GM18517 (cell line): ENCODE results near the gene HTD2.

ENCODE experiments used
- ATAC-seq: cut with Tn5 transposase; IDR thresholded peaks from one replicate; pipeline ENCODE4 v1.9.1; 2021; ENCODE audit warnings: mild to moderate bottlenecking, moderate library complexity; ENCODE audit not compliant: unreplicated experiment

The HTD2 gene

DNA sequence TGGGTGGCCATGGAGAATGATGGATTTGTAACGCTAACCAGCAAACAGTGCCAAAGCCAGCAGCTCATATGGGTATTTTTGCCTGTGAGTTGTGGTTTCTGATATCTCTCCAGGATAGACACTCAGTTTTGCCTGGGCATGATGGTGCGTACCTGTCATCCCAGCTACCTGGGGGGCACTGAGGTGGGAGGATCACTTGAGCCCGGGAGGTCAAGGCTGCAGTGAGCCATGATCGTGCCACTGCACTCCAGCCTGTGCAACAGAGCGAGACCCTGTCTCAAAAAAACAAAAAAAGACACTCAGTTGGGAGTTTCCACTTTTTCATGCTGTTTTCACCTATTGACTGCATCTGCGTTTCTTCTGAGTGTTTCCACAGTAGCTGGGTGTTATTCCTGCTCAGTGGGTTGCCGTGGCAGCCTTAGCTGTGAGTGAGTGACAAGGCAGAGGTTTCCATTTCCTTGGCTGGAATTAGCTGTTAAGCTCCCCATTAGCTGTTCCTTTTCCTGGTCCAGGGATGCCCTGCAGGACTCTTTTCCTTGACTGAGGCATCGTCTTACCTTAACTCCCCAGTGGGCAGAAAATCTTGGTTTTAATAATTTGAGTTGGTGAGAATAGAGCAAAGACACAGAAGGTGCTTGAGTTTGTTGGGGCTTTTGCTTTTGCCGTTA is 14.5 kb upstream of the HTD2 start:
- no peak for ATAC-seq

DNA sequence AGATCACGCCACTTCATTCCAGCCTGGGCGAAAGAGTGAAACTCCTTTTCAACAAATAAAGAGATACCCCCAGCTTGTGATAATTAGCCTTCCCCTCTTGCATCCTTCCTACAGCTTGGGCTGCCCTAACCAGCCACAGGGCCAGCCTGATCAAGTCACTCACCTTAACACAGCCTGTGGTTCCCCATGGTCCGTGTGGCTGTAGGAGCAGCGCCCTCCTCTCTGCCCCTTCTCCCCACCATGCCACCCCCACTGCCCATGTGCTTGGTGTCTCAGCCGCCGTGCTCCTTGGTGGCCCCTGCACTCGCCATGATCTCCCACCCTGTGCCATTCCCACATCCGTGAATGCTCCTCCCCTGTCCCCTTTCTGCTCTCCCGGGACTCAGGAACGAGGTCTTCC is 13.5 kb upstream of the HTD2 start:
- no peak for ATAC-seq

DNA sequence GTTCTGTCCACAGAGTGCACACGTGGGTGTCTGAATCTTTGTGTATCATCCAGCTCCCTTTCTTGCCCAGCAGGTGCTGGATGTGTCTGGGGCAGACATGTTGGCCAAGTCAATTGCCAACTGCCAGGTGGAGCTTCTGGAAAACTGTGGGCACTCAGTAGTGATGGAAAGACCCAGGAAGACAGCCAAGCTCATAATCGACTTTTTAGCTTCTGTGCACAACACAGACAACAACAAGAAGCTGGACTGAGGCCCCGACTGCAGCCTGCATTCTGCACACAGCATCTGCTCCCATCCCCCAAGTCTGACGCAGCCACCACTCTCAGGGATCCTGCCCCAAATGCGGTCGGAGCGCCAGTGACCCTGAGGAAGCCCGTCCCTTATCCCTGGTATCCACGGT is 12.8 kb upstream of the HTD2 start:
- ATAC-seq = no peak

DNA sequence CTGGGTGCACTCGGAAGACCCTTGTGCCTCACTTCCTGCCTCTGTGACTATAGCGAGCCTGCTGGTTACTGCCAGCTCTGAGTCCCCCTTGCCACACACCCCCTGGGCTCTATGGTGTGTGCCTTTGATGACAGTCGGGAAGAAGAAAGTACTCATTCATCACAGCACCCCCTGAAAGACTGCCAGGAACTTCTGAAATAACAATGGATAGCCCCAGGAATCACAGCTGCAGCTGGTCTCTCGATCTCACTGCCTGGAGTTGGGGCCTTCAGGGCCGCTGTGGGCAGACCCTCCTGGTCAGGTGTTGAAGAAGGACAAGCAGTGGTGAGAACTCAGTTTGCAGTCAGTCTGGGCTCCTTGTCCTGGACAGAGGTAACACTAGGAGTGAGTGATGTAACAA is 10.1 kb upstream of the HTD2 start:
- ATAC-seq = no peak

DNA sequence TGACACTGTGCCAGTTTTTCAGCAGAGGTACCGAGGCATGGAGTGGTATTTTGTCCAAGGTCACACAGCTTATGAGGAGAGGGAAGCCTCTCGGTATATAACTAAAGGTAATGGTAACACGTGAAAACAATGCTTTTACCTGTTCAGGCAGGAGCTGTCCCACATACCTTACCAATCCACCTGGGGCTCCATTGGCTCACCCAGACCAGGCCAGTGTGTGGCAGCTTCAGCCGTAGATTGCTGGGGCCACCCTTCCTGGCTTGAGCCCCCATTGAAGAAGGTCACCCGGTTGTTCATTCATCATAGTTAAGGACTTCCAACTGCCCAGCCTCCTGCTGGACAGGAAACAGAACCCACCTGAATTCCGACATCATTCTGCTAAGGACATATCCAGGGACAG is 9.5 kb upstream of the HTD2 start:
- no peak for ATAC-seq

DNA sequence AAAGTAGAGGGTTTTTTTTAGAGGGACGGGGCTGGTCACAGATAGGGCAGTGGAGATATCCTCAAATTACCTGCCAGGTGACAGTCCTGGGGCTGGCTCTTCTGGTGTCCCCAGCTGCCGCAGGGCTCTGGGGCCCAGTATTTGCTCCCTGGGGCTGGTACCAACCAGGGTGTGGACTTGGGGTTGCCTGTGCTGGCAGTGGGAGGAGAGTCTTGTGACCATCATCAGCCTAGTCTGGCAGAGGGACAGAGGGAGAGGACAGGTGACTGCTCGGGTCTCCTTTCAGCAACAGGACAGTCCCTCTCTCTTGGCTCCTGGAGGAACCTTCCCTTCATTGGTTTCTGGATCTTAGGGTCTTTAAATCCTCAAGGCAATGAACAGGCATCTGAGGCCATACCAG is 8.1 kb upstream of the HTD2 start:
- ATAC-seq = no peak

DNA sequence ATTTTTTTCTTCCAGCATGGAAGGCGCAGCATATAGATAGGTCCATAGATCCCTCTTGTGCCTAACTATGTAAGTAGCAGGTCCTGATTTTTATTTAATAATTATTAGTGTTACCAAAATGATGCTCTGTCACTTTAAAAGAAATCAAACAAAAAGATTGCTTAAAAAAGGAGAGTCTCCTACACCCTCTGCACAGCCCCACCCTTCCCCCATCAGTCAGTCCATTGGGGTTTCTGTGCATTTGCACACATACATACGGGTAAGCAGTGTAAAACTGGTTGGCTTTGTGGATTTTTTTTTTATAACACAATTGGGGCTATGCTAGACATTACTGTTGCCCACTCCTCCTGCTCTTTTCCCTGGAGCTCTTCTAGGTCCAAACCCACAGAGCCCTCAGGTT is 7.2 kb upstream of the HTD2 start:
- ATAC-seq = no peak

DNA sequence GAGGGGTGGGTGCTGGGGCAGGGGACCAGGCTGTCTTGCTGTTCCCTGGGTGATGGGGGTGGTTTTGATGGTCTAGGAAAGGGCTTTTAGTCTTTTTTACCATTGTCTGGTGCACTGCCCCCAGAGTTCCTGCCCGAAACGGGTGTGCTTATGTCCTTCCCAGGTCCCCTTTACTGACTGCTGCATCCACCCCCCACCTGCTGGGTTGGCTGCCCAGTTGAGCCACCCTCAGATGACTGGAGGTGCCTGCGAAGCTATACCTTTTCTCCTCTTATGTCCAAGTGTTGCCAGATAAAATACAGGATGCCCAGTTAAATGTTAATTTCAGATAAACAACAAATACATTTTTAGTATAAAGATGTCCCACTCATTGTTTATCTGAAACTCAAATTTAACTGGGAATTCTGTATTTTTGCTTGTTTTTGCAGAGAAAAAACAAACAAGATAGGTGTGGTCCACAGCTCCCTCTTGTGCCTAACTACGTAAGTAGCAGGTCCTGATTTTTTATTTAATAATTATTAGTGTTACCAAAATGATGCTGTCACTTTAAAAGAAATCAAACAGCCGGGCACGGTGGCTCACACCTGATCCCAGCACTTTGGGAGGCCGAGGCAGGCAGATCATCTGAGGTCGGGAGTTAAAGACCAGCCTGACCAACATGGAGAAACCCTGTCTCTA is 6.3 kb upstream of the HTD2 start:
- no peak for ATAC-seq

DNA sequence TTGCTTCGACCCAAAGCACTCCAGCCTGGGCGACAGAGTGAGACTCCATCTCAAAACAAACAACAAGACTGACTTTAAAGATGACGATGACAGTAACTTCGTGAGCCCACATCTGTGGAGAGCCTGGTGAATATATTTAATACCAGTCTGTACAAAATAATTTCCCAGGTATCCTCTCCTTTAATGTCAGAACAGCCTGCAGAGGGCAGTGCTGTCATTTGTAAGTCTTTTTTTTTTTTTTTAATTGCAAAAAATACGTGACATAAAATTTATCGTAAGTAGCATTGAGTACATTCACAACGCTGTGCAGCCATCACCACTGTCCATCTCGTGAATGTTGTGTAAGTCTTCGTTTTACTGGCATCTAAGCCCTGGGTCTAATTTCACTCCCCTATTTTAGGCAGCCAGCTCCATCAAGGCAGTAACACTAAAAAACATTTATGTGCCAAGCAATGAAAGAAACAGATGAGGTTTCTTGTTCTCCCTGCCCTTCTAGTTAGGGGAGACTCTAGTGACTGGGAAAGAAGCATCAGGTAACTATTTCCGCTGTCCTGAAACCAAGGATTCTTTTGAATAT is 1.4 kb downstream of the HTD2 start:
- ATAC-seq = no peak

DNA sequence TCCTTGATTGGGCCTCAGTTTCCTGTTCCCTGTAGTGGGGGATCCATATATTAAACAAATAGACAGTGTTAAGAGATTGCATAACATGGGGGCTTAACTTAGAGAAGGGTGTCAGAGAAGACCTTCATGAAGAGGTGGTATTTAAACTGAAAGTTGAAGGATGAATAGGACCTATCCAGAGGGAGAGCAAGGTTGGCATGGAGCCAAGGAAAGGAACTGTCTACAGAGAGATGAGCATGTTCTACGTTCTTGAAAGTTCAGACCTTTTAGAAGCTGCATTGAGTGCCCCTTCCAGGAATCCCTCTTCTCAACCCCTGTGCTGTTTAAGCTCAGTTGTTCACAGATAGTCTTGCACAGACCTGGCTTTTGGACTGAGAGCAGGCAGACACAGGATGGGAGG is 2.4 kb downstream of the HTD2 start:
- no peak for ATAC-seq

DNA sequence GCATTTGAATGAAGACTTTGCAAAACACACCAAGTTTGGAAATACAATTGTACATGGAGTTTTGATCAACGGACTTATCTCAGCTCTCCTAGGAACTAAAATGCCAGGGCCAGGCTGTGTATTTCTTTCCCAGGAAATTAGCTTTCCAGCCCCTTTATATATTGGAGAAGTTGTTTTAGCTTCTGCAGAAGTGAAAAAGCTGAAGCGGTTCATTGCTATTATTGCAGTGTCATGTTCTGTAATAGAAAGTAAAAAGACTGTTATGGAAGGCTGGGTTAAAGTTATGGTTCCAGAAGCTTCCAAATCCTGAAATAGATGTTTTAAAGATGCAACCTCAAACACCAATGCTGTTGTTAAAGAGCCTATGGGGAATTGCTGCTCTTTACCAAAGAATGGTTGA is 11.5 kb downstream of the HTD2 start:
- no peak for ATAC-seq

DNA sequence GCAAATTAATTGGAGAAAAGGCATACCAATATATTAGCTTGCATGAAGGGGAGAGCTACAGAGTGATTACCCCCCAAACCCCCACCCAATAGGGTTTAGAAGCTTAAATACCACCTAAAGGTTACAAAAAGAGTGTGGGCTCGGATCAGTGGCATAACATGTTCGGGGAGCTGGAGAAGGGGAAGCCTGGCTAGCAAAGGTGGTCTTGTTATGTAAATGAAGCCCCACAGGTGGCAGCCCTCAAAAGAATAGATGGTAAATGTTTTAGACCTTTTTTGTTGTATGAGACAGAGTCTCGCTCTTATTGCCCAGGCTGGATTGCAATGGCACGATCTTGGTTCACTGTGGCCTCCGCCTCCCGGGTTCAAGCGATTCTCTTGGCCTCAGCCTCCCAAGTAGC is 15.5 kb downstream of the HTD2 start:
- ATAC-seq = no peak

DNA sequence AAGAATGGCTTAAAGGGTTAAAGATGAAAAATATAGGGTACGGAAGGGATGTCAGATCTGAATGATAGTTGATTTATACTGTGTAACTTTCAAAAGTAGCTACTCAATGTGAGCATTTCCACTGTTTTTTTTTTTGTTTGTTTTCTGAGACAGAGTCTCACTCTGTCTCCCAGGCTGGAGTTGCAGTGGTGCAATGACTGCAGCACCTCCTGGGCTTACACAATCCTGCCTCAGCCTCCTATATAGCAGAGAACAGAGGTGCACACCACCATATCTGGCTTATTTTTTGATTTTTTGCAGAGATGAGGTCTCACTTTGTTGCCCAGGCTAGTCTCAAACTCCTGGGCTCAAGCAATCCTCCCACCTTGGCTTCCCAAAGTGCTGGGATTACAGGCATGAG is 16.5 kb downstream of the HTD2 start:
- ATAC-seq = no peak

DNA sequence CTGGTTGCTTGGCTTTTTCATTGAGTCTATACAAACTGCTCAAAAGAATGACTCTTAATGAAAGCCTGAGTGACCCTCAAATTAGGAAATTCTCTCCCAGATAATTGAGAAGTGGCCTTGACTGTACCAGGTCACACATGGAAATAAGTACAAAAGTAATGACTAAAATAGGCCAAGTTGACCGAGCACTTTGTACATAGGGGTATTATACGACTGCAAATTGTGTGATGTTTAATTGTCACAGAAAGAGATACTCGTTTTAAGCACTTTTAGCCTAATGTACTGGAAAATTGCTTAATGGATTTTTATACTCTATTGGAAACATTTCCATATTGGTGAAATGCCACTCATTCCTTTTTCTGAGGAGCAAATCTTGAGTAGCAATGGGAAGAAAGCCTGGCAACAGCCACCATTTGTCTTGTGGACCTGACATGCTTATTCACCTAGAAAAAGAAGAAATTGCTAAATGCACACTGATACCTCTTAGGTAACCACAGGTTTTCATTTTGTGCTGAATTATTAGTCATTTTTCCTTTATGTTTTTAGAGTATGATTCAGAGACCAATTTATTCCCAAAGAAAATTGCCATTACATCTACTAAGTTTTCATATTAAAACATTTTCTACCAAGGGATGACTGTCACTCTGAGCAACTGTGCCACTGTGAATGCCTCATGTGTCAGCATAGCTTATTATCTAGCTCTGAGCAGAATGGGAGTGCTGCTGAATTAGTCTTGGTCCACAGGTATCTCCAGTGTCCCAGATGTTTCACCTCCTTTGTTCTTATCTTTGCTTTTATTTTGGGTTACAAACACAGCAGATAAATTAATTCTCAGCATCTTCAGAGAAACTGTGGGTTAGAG is 17.4 kb downstream of the HTD2 start:
- ATAC-seq = no peak

DNA sequence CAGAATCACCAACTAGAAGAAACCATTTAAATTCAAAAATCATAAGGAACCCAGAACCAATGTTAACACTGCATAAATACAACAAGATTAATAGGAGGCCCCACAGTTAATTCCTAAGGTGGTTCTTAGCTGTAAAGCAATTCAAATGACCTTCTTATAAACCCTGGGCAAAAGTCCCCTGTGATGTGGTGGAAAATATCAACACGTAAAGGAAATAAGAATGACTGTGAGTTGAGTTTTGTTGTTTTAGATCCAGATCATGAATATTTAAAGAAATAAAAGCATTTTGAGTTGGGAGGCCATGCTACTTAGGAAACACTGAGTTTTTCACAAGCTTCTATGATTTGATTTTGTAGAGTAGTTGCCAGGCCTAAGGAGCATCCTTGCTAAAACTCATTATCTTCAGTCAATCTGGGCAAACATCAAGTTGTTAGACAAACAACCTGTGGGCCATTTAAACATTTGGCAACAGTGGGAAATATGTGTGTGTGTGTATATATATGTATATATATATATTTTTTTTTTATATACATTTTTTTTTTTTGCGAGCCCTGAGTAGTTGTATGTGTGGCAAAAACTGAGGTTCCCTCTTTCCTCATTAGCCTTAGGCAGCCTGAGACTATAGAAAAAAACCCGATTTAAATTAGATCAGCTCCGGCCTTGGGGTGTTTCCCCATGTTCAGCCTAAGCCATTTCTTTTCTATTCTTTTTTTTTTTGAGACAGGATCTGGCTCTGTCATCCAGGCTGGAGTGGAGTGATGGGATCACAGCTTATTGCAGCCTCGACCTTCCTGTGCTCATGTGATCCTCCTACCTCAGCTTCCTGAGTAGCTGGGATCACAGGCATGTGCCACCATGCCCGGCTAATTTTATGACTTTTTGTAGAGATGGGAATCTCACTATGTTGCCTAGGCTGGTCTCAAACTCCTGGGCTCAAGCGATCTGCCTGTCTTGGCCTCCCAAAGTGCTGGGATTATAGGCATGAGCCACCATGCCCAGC is 18.4 kb downstream of the HTD2 start:
- ATAC-seq = no peak

DNA sequence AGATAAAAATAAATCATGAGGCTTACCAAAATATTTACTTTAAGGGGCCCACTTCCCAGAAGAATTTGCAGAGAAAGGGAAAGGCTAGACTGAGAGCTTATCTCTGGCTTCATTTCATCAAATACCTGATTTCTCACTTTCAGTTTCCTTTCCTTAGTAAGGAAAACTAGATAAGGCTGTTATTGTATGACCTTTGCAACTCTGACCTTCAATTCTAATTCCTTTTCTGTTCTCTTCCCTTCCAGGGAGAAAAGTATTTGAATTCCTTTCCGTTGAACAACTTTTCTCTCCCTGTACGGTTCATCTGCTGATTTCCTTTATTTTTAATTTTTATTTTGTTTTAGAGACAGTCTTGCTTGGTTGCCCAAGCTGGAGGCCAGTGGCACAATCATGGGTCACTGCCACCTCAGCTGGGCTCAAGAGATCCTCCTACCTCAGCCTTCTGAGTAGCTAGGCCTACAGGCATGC is 19.2 kb downstream of the HTD2 start:
- ATAC-seq = no peak

DNA sequence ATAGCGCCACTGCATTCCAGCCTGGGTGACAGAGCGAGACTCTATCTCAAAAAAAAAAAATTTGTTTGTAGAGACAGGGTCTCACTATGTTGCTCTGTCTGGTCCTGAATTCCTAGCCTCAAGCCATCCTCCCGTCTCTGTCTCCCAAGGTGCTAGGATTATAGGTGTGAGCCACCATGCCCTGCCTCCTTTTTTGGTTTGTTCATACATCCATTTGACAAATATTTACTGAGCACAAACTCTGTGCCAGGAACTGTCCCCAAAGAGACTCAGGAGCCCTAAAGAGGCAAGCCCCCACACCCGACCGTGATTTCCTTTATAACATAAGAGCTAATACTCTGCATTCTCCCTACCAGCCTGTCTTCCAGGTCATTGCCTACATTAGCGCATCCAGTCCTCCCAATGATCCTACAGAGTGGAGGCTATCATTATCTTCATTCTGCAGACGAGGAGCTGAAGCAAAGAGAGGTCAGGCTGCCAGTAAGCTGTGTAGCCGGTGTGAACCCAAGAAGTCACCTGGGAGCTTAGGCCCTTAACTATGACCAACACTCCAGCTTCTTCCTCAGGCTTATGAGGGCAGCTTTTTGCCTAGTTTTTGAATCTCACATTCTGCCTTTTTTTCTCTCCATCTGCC is 20.1 kb downstream of the HTD2 start:
- no peak for ATAC-seq

DNA sequence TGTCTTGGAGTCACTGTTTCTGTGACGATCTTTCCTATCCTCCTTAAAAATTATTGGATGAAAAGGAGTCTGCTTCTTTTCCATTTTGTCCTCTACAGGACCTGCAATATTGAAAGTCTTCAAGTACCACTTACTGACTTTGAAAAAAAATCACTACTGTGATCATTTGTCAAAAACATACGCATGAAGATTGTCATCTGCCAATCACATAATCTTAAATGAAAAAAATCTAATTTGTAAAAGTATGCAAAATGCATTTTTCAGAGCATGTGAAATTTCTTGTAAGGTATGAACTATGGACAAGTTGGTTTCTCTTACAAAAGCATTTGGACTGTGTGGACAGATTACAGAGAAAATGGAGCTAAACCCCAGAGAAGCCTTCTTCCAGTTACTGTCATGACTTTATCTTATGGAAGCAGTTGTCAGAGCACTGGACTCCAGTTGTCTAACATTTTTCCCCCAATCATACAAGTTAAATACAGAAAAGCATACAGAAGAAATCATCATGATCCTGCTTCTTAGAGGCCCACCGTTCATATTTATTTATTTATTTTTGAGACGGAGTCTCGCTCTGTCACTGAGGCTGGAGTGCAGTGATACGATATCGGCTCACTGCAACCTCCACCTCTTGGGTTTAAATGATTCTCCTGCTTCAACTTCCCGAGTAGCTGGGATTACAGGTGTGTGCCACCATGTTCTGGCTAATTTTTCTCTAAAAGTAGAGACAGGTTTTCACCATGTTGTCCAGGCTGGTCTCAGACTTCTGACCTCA is 23.0 kb downstream of the HTD2 start:
- no peak for ATAC-seq

DNA sequence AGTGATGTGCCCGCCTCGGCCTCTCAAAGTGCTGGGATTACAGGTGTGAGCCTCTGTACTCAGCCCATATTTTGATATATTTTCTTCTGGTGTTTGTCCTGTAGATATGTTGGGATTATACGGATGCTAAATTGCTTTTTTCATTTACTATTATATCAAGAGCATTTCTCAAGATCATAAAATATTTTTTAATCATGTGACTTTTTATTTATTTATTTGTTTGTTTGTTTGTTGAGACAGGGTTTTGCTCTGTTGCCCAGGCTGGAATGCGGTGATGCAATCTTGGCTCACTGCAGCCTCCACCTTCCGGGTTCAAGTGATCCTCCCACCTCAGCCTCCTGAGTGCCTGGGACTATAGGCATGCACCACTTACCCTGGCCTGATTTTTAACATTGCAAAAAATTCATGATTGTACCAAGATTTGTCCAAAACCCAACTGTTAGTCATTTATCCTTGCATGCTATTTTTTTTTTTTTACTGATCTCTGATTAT is 23.6 kb downstream of the HTD2 start:
- no peak for ATAC-seq
